Left lung (tissue), 10 donors: ENCODE measurements around the gene MOCOS. TPM values are rescaled to one million over a fixed set of nuclear protein-coding genes. Genes with fewer than 3 reads are reported as not detected.
A peak's percentile ranks its signal among the peaks of the same experiment; 100 is the strongest.

Source experiments
- ATAC-seq: fragments of 200-7000 bp; cut with Tn5 transposase; one replicate; pipeline ENCODE4 v1.9.1; 2020; ENCODE audit warnings: moderate library complexity
- DNase-seq, 4 donors: peaks; one replicate each; pipeline ENCODE4 v3.0.0-alpha.2; 2013 to 2020
- H3K27ac ChIP-seq, 2 donors: fragments of 200-600 bp; sonication (generic) in 1 of 2; one replicate each; pipeline versions ENCODE4 v1.5.0 to v1.8.0; 2020 to 2021
- H3K27me3 ChIP-seq, 2 donors: fragments of 200-600 bp; sonication (generic) in 1 of 2; one replicate each; pipeline versions ENCODE4 v1.5.0 to v1.8.0; 2020 to 2021
- H3K36me3 ChIP-seq, 2 donors: fragments of 200-600 bp; sonication (generic) in 1 of 2; one replicate each; pipeline versions ENCODE4 v1.5.0 to v1.8.0; 2020 to 2021
- H3K4me1 ChIP-seq, 2 donors: fragments of 200-600 bp; one replicate each; pipeline ENCODE4 v1.8.0; 2021
- H3K4me3 ChIP-seq, 2 donors: fragments of 200-600 bp; sonication (generic) in 1 of 2; one replicate each; pipeline versions ENCODE4 v1.5.0 to v1.8.0; 2020 to 2021; ENCODE audit warnings: mild to moderate bottlenecking in 1 of 2
- H3K9me3 ChIP-seq, 2 donors: fragments of 200-600 bp; sonication (generic) in 1 of 2; one replicate each; pipeline versions ENCODE4 v1.5.0 to v1.8.0; 2020 to 2021
- intact Hi-C, 2 donors: fragments of 100-400 bp; cut with DNase I; formaldehyde crosslinking; loops; one replicate each; pipeline versions ENCODE4 v1.11.2 to v1.14.2; 2022
- polyA plus RNA-seq, 6 donors: library from polyadenylated mRNA; unstranded; fragments of 120-200 nt; gene quantifications; one replicate each; pipeline ENCODE4 v1.2.1, GENCODE V29; 2013; ENCODE audit not compliant: insufficient read length in 6 of 6
- total RNA-seq, 2 donors: library from RNA; stranded (reverse); fragmentation: NEBNext Ultra II Directional; extraction: Animal tissue kit (Norgen Biotek cat#: 25700); gene quantifications; one replicate each; pipeline ENCODE4 v1.2.1, GENCODE V29; 2021
- TF ChIP-seq, protein P1 (sequence below), 2 donors: fragments of 200-600 bp; sonication (generic) in 1 of 2; IDR thresholded peaks; one replicate each; pipeline versions ENCODE4 v1.5.0 to v1.8.0; 2021; ENCODE audit warnings: antibody characterized with exemption in 2 of 2
- donor health status: DM: no; HTN: yes; CAD: no.
- donor health status: DM: no; HTN: no; CAD: no.

Gene MOCOS
- total and polyA plus RNA-seq, 8 donors = 0.60 to 5.5 (median 1.2) TPM

DNA sequence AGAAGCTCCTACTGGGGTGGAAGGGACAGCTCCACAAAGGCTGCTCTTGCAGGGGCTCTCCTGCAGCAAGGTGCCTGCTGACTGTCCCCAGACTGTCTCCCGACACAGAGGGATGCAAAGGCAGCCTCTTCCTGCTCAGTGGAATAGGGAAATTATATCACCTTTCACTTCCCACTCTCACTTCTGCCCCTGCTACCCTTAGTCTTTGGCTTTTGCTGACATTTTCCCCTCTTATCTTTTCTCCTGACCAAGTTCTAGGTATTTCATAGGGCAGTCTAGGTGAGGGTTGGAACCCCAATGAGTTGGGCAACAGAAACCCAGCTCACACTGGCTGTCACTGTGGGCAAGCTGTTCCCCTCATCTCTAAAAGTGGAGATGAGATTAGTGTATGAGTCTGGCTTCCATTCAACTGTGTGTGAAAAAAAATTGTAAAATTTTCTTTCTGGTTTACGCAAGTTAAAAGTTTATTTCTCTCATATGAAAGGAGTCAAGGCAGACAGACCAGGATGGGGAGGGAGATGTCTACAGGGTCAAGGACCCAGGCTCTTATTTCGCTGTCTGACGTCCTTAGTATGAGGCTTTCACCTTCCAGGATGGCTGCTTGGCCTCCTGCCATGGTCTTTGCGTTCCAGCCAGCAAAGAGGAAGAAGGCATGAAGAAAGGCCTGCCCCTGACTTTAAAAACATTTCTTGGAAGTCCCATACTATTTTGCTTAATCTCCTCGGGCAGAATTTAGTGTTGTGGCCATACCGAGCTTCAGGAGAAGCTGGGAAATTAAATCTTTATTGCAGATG lies 7.5 kb upstream of the MOCOS start:
- DNase-seq = peak in 2 of 4 donors; percentile 58 to 80
- Histone ChIP-seq H3K27ac (peak overlapping the region; percentile 28 to 31), H3K27me3 (no peaks in the 10 kb centered on the region), H3K9me3 (no peaks in the 10 kb centered on the region), H3K36me3 (peaks cover 0 to 24% of the 10 kb centered on the region in 2 donors), H3K4me3 (no peak overlapping the region), H3K4me1 (peaks cover 8 to 11% of the 10 kb centered on the region in 2 donors)
- ATAC-seq = peak; percentile 79
- TF ChIP-seq, protein P1, sequence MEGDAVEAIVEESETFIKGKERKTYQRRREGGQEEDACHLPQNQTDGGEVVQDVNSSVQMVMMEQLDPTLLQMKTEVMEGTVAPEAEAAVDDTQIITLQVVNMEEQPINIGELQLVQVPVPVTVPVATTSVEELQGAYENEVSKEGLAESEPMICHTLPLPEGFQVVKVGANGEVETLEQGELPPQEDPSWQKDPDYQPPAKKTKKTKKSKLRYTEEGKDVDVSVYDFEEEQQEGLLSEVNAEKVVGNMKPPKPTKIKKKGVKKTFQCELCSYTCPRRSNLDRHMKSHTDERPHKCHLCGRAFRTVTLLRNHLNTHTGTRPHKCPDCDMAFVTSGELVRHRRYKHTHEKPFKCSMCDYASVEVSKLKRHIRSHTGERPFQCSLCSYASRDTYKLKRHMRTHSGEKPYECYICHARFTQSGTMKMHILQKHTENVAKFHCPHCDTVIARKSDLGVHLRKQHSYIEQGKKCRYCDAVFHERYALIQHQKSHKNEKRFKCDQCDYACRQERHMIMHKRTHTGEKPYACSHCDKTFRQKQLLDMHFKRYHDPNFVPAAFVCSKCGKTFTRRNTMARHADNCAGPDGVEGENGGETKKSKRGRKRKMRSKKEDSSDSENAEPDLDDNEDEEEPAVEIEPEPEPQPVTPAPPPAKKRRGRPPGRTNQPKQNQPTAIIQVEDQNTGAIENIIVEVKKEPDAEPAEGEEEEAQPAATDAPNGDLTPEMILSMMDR (IDR thresholded peaks at IDR 0.05) = no peak
- intact Hi-C loops = no loop called here

DNA sequence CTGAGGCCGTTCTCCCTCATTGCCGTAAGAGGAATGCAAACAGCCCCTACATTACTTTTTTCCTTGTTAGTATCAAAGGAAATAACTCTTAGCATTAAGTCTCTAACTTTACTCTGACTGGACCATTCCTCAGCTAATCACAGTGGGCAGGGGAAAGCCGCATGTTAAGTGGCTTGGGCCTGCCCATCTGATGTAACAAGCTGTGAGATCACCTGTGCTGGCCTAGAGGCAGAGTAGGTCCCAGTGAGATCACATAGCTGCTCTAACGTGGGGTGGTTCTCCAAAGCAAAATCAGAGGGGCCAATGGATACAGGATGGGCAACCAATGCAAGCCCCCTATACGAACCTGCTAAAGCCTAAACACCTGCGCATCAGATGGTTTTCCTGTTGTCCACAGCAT lies 5.9 kb upstream of the MOCOS start:
- Histone ChIP-seq H3K27me3 (peaks cover 0 to 10% of the 10 kb centered on the region in 2 donors), H3K27ac (no peak overlapping the region), H3K4me1 (peaks cover 11% of the 10 kb centered on the region in 2 donors), H3K9me3 (no peaks in the 10 kb centered on the region), H3K36me3 (peaks cover 0 to 7% of the 10 kb centered on the region in 2 donors), H3K4me3 (no peak overlapping the region)
- intact Hi-C loops = no loop called here
- TF ChIP-seq, protein P1 (IDR thresholded peaks at IDR 0.05) = no peak
- DNase-seq (no peak), ATAC-seq (no peak)

DNA sequence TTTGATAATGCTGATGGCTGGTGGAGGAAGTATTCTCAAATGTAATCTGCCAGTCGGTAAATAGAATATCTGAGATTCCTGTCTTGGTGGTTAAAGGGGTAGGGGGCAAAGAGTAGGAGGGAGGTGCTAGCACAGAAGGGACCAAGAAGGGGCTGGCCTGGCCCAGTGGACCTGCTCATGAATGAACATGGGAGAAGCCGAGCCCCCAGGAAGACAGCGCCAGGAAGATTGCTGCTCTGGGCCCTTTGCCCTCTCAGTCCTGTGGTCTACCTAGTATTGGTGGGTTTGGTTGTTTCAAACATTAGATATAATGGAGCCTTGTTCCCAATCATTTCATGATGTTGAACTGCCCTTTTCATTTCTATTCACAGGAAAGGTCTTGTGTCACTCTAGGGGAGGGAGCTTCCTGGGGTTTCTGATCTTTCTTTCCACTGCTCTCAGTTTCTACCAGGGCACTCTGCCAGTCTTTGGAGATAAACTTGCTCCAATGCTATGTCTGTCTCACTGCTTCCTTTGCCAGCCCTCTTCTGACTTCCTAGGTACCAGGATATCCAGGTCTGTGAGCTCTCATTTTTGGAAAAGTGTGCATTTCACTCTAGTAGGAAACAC lies 5.3 kb upstream of the MOCOS start:
- ATAC-seq (no peak), DNase-seq (no peak)
- Histone ChIP-seq H3K4me1 (peaks cover 11 to 16% of the 10 kb centered on the region in 2 donors), H3K4me3 (no peak overlapping the region), H3K9me3 (no peaks in the 10 kb centered on the region), H3K36me3 (peaks cover 0 to 2% of the 10 kb centered on the region in 2 donors), H3K27me3 (peaks cover 0 to 15% of the 10 kb centered on the region in 2 donors), H3K27ac (no peak overlapping the region)
- TF ChIP-seq, protein P1 (IDR thresholded peaks at IDR 0.05) = no peak
- intact Hi-C loops = no loop called here

DNA sequence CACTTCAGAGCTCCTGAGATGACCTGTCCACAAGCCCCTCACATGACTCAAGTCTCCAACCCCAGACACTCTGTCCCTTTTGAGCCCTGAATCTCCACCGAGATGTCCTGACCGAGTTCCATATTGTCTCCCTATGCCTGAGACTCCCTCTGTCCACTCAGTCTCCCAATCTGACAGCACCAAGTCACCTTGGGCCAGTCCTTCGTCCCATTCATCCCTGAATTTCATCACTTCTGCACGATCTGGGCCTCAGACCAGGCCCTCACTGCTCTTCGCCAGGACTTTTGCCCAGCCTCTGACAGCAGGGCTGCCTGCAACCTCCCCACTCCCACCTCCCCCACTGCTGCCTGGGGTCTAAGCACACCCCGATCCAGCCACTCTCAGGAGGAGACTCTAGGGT lies 4.3 kb upstream of the MOCOS start:
- Histone ChIP-seq H3K36me3 (no peaks in the 10 kb centered on the region), H3K27me3 (peaks cover 0 to 25% of the 10 kb centered on the region in 2 donors), H3K4me1 (peaks cover 11 to 21% of the 10 kb centered on the region in 2 donors), H3K9me3 (no peaks in the 10 kb centered on the region), H3K4me3 (no peak overlapping the region), H3K27ac (no peak overlapping the region)
- intact Hi-C loops = no loop called here
- ATAC-seq = no peak
- no peak for DNase-seq
- TF ChIP-seq, protein P1 (IDR thresholded peaks at IDR 0.05) = no peak

DNA sequence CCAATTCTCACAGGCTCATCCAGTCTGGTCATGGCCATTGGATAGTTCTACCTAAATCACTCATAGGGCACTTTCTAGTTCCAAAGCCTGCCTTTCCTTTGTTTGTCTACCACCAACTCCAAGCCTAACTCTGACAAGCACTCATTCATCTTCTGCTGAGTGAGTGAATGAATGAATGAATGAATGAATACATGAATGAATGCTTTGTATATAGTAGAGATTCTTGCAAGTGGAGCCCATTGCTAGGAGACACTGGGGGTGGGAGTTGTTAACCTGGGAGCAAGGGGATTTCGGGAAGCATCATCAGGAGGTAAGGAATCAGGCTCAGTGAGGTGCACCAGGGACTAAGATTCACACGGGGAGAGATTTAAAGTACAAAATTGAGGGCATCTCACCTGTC lies 3.3 kb upstream of the MOCOS start:
- Histone ChIP-seq H3K27ac (no peak overlapping the region), H3K9me3 (no peaks in the 10 kb centered on the region), H3K36me3 (no peaks in the 10 kb centered on the region), H3K4me3 (no peak overlapping the region), H3K27me3 (peaks cover 0 to 34% of the 10 kb centered on the region in 2 donors), H3K4me1 (peaks cover 11 to 24% of the 10 kb centered on the region in 2 donors)
- DNase-seq (no peak), ATAC-seq (no peak)
- TF ChIP-seq, protein P1 (IDR thresholded peaks at IDR 0.05) = no peak
- intact Hi-C loops = no loop called here
